H1 (cell line): ENCODE data around the gene ENPP7. TPM values are rescaled to one million over a fixed set of nuclear protein-coding genes. Genes with fewer than 3 reads are reported as not detected.

Experiments
- CTCF ChIA-PET: fragments of 300-600 bp; sonication (Branson Sonifier 250); formaldehyde crosslinking; loops from one replicate; lab custom pipeline; 2021; ENCODE audit not compliant: partially characterized antibody; lab: Charles Lee
- POLR2A ChIA-PET: fragments of 300-600 bp; sonication (Branson Sonifier 250); formaldehyde crosslinking; loops from one replicate; lab custom pipeline; 2021; ENCODE audit warnings: inconsistent platforms; ENCODE audit not compliant: partially characterized antibody; lab: Charles Lee
- DNase-seq, 2 experiments: peaks; one replicate each; pipeline versions ENCODE4 v3.0.0 to v3.0.0-alpha.2; 2010 to 2022; ENCODE audit warnings: low spot score in 2 of 2, low read depth in 1 of 2, mixed read lengths in 1 of 2
- FAIRE-seq: peaks from 2 replicates; lab custom pipeline; 2011; peaks lifted over from hg19 to GRCh38; lab: Jason Lieb, UNC
- H2AFZ ChIP-seq: 2 replicates; pipeline ENCODE4 v1.8.1; 2012; ENCODE audit warnings: low read length, inconsistent platforms
- H2AK5ac ChIP-seq: 2 replicates; pipeline ENCODE4 v1.6.1; 2013; ENCODE audit warnings: low read depth, low read length
- H2BK120ac ChIP-seq: replicated peaks from 2 replicates; pipeline ENCODE3; 2013; ENCODE audit warnings: low read depth, low read length, inconsistent platforms
- H2BK12ac ChIP-seq: 2 replicates; pipeline ENCODE4 v1.6.1; 2013; ENCODE audit warnings: low read depth, low read length
- H2BK15ac ChIP-seq: 2 replicates; pipeline ENCODE4 v1.6.1; 2013; ENCODE audit warnings: low read length
- H2BK20ac ChIP-seq: 2 replicates; pipeline ENCODE4 v1.6.1; 2013; ENCODE audit warnings: low read length
- H2BK5ac ChIP-seq: 2 replicates; pipeline ENCODE4 v1.6.1; 2013; ENCODE audit warnings: low read depth, low read length
- H3K14ac ChIP-seq: 2 replicates; pipeline ENCODE4 v1.6.1; 2013; ENCODE audit warnings: inconsistent platforms; ENCODE audit not compliant: insufficient read length
- H3K18ac ChIP-seq: 2 replicates; pipeline ENCODE4 v1.6.1; 2013; ENCODE audit warnings: low read length; ENCODE audit errors: extremely low read depth
- H3K23ac ChIP-seq: 2 replicates; pipeline ENCODE4 v1.6.1; 2013; ENCODE audit warnings: inconsistent platforms; ENCODE audit not compliant: insufficient read length
- H3K23me2 ChIP-seq: 2 replicates; pipeline ENCODE4 v1.6.1; 2013; ENCODE audit warnings: low read depth, low read length
- H3K27ac ChIP-seq: 2 replicates; pipeline ENCODE4 v1.6.1; 2011; ENCODE audit warnings: low read depth, low read length, inconsistent platforms
- H3K27me3 ChIP-seq, 4 experiments: replicated peaks in 1 of 4; 1 replicate in 1 of 4; 2 replicates in 3 of 4; pipeline versions ENCODE4 v1.6.1 to v1.8.1; 2011 to 2013; ENCODE audit warnings: low read length in 3 of 4, mild to moderate bottlenecking in 3 of 4, inconsistent platforms in 2 of 4, mixed read lengths in 2 of 4, moderate library complexity in 1 of 4; ENCODE audit not compliant: control insufficient read depth in 3 of 4, insufficient read depth in 3 of 4; ENCODE audit errors: extremely low read depth in 1 of 4
- H3K36me3 ChIP-seq, 4 experiments: 2 replicates each; pipeline versions ENCODE4 v1.6.1 to v1.8.1; 2011 to 2013; ENCODE audit warnings: mild to moderate bottlenecking in 4 of 4, low read length in 3 of 4, moderate library complexity in 2 of 4, control low read depth in 1 of 4, inconsistent platforms in 1 of 4; ENCODE audit not compliant: insufficient read depth in 4 of 4, control insufficient read depth in 2 of 4
- H3K4ac ChIP-seq: replicated peaks from 2 replicates; pipeline ENCODE3; 2013; ENCODE audit warnings: low read length, low read depth, mixed read lengths, inconsistent platforms; ENCODE audit not compliant: insufficient read length
- H3K4me1 ChIP-seq, 4 experiments: replicated peaks in 1 of 4; 1 replicate in 1 of 4; 2 replicates in 3 of 4; pipeline versions ENCODE4 v1.6.1 to v1.8.1; 2011 to 2013; ENCODE audit warnings: low read length in 3 of 4, inconsistent platforms in 2 of 4, mixed read lengths in 1 of 4; ENCODE audit not compliant: insufficient read depth in 4 of 4, control insufficient read depth in 3 of 4
- H3K4me2 ChIP-seq, 2 experiments: 2 replicates each; pipeline versions ENCODE4 v1.6.1 to v1.8.1; 2011 to 2013; ENCODE audit warnings: low read depth in 2 of 2, low read length in 2 of 2, control low read depth in 1 of 2, inconsistent platforms in 1 of 2, mild to moderate bottlenecking in 1 of 2; ENCODE audit not compliant: insufficient read depth in 1 of 2
- H3K4me3 ChIP-seq, 4 experiments: fragments of 200-600, 300-600 bp in 1 of 4; sonication (generic), shearing (Covaris generic), sonication (Bioruptor Twin) in 1 of 4; 2 replicates each; pipeline versions ENCODE4 v1.5.1 to v1.8.1; 2011 to 2016; ENCODE audit warnings: low read length in 4 of 4, low read depth in 3 of 4, control low read depth in 2 of 4, inconsistent platforms in 2 of 4, mild to moderate bottlenecking in 2 of 4, mixed read lengths in 1 of 4, moderate library complexity in 1 of 4; ENCODE audit not compliant: insufficient read depth in 2 of 4; ENCODE audit errors: extremely low read depth in 1 of 4
- H3K56ac ChIP-seq: replicated peaks from 2 replicates; pipeline ENCODE3; 2013; ENCODE audit warnings: low read depth, mild to moderate bottlenecking, mixed read lengths, low read length, inconsistent platforms; ENCODE audit not compliant: insufficient read length
- H3K79me1 ChIP-seq: 2 replicates; pipeline ENCODE4 v1.6.1; 2013; ENCODE audit warnings: low read depth, low read length, control low read depth
- H3K79me2 ChIP-seq, 2 experiments: 2 replicates each; pipeline versions ENCODE4 v1.6.1 to v1.8.1; 2012 to 2013; ENCODE audit warnings: low read length in 2 of 2, mild to moderate bottlenecking in 2 of 2, inconsistent platforms in 1 of 2; ENCODE audit not compliant: insufficient read depth in 2 of 2, control insufficient read depth in 1 of 2
- H3K9ac ChIP-seq, 4 experiments: replicated peaks in 1 of 4; 1 replicate in 1 of 4; 2 replicates in 3 of 4; pipeline versions ENCODE4 v1.6.1 to v1.8.1; 2011 to 2013; ENCODE audit warnings: low read depth in 3 of 4, low read length in 3 of 4, control low read depth in 2 of 4, mild to moderate bottlenecking in 2 of 4, moderate library complexity in 2 of 4, inconsistent platforms in 1 of 4; ENCODE audit errors: extremely low read depth in 1 of 4
- H3K9me3 ChIP-seq, 2 experiments: 2 replicates each; pipeline versions ENCODE4 v1.6.1 to v1.8.1; 2012 to 2013; ENCODE audit warnings: mild to moderate bottlenecking in 2 of 2, moderate library complexity in 2 of 2, control low read depth in 1 of 2, inconsistent platforms in 1 of 2, low read depth in 1 of 2, low read length in 1 of 2, mixed read lengths in 1 of 2; ENCODE audit not compliant: insufficient read depth in 2 of 2
- H4K20me1 ChIP-seq, 2 experiments: replicated peaks in 1 of 2; 2 replicates each; pipeline versions ENCODE3 to v1.8.1; 2011 to 2013; ENCODE audit warnings: inconsistent platforms in 2 of 2, low read length in 2 of 2, mild to moderate bottlenecking in 1 of 2; ENCODE audit not compliant: insufficient read depth in 2 of 2, control insufficient read depth in 1 of 2
- H4K5ac ChIP-seq: 2 replicates; pipeline ENCODE4 v1.6.1; 2013; ENCODE audit warnings: low read length, low read depth, mixed read lengths, inconsistent platforms; ENCODE audit not compliant: insufficient read length
- H4K8ac ChIP-seq: 2 replicates; pipeline ENCODE4 v1.8.0; 2013; ENCODE audit warnings: mild to moderate bottlenecking, moderate library complexity, low read length, inconsistent platforms; ENCODE audit not compliant: insufficient read depth; ENCODE audit errors: extremely low read depth
- H4K91ac ChIP-seq: replicated peaks from 2 replicates; pipeline ENCODE3; 2013; ENCODE audit warnings: low read length, mixed read lengths, inconsistent platforms; ENCODE audit not compliant: insufficient read length
- BCL11A ChIP-seq, 2 experiments: IDR thresholded peaks; one replicate each; pipeline ENCODE4 v1.6.1; 2011; ENCODE audit warnings: low read depth in 2 of 2, low read length in 2 of 2, mild to moderate bottlenecking in 2 of 2
- BRCA1 ChIP-seq: IDR thresholded peaks from 2 replicates; pipeline ENCODE4 v1.6.1; 2012; ENCODE audit warnings: low read depth, low read length, improper control_type of control experiment
- EZH2 ChIP-seq: fragments of 200-600 bp; sonication (generic); IDR thresholded peaks from 2 replicates; pipeline ENCODE4 v1.7.1; 2012; ENCODE audit warnings: low read depth, mild to moderate bottlenecking, moderate library complexity, low read length, inconsistent platforms; ENCODE audit not compliant: severe bottlenecking
- GABPA ChIP-seq: IDR thresholded peaks from 2 replicates; pipeline ENCODE4 v1.6.1; 2011; ENCODE audit warnings: mild to moderate bottlenecking, low read length, moderate library complexity, borderline replicate concordance; ENCODE audit not compliant: insufficient read depth
- GTF2F1 ChIP-seq: IDR thresholded peaks from 2 replicates; pipeline ENCODE4 v1.6.1; 2012; ENCODE audit warnings: low read depth, low read length, improper control_type of control experiment, borderline replicate concordance
- KDM5A ChIP-seq: fragments of 200-600 bp; IDR thresholded peaks from 2 replicates; pipeline ENCODE4 v1.7.1; 2012; ENCODE audit warnings: mild to moderate bottlenecking, low read length, inconsistent platforms, mixed read lengths
- MAFK ChIP-seq: IDR thresholded peaks from 2 replicates; pipeline ENCODE4 v1.6.1; 2012; ENCODE audit warnings: low read depth, mild to moderate bottlenecking, improper control_type of control experiment, low read length
- MAX ChIP-seq: IDR thresholded peaks from 2 replicates; pipeline ENCODE4 v1.6.1; 2012; ENCODE audit warnings: inconsistent platforms
- NRF1 ChIP-seq: IDR thresholded peaks from 2 replicates; pipeline ENCODE4 v1.6.1; 2011; ENCODE audit warnings: mild to moderate bottlenecking, low read depth, low read length, improper control_type of control experiment
- RNF2 ChIP-seq: fragments of 200-900, 300-1000 bp; sonication (generic); IDR thresholded peaks from 2 replicates; pipeline ENCODE4 v1.7.1; 2016; ENCODE audit warnings: borderline replicate concordance, low read depth, mild to moderate bottlenecking, antibody characterized with exemption, low read length; ENCODE audit not compliant: poor library complexity, severe bottlenecking; ENCODE audit errors: missing control alignments
- SIX5 ChIP-seq: IDR thresholded peaks from 2 replicates; pipeline ENCODE4 v1.6.1; 2011; ENCODE audit warnings: mild to moderate bottlenecking, low read depth, low read length
- TCF12 ChIP-seq: IDR thresholded peaks from 2 replicates; pipeline ENCODE4 v1.6.1; 2011; ENCODE audit warnings: low read depth, mild to moderate bottlenecking, low read length
- WGBS, 2 experiments: shearing (Covaris generic) in 1 of 2; methylation state at CpG; one replicate each; pipeline versions ENCODE4 v1.1.6 to v1.1.7; 2013 to 2015; ENCODE audit warnings: low lambda C conversion rate in 2 of 2, mixed read lengths in 2 of 2, inconsistent platforms in 1 of 2, low coverage in 1 of 2, missing lambda C conversion rate in 1 of 2; ENCODE audit not compliant: insufficient replicate concordance in 2 of 2, insufficient coverage in 1 of 2, insufficient read length in 1 of 2; ENCODE audit errors: extremely low coverage in 1 of 2, missing lambda C conversion rate in 1 of 2; 5-methylcytosine and 5-hydroxymethylcytosine counted together
- polyA plus RNA-seq, 7 experiments: library from polyadenylated mRNA; depleted of rRNA in 3 of 7; stranded (reverse) in 5 of 7; unstranded in 2 of 7; fragments of >200 nt in 5 of 7; fragments of 200-250 nt in 2 of 7; gene quantifications; 1 replicate in 5 of 7; 2 replicates in 1 of 7; 4 replicates in 1 of 7; pipeline versions ENCODE4 v1.2.1 to v1.2.3, GENCODE V29; 2011 to 2013; ENCODE audit warnings: missing spikeins in 2 of 7, mixed read lengths in 2 of 7
- total RNA-seq: library from RNA; stranded (reverse); fragmentation: NEBNext Ultra II Directional; extraction: Animal tissue kit (Norgen Biotek cat#: 25700); gene quantifications from 2 replicates; pipeline ENCODE4 v1.2.1, GENCODE V29; 2021

Gene ENPP7
- total and polyA plus RNA-seq, 2 of the 8 experiments (the other 6 are each of a cell fraction or from before 2014, with no cell fraction given) = not detected

DNA sequence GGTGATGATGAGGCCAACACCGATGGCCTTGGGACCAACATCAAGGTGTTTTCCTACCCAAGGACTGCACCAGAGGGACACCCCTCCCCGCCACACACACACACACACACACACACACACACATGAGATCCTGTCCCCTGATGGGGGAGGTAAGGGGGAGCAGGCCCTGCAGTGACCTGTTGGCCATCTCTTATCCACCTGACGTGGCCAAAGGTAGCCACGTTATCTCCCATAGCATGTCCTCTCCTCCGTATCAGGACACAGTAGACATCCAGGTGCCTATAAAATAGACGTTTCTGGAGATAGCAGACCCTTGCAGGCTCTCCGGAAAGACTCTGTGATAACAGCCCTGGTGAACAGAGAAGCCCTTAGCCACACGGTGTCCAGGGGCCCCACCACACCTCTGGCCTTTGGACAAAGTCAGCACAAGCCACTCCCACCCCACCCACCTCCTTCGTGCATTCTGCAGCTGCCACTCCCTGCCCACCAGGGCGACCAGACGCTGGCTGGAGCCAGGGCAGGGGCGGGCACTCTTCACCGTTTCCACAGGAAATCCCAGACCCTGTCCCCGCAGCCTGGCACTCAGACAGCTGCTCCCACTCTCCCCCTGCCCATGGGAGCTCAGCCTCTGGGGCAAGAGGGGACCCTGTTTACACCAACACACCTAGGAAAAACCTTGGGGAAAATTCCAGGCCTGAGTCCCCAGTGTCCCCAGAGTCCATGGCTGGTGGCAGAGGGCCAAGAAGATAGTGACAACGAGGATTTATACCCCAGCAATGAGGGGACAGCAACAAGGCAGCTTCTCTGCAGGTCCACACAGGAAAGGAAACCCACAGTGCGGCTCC lies 15.4 kb upstream of the ENPP7 start:
- ChIA-PET POLR2A (no interaction called here), CTCF (no interaction called here)
- FAIRE-seq (no peak), DNase-seq (no peak)
- no peaks in the 10 kb centered on the region for H3K23me2 ChIP-seq
- no peak overlapping the region for H3K23ac ChIP-seq
- H2BK20ac ChIP-seq = no peak overlapping the region
- H3K27me3 ChIP-seq = no peaks in the 10 kb centered on the region; a peak in 1 of 7 replicates
- H3K4me3 ChIP-seq = no peak overlapping the region
- no peak overlapping the region for H3K4ac ChIP-seq
- no peak overlapping the region for H4K91ac ChIP-seq
- WGBS, 2 experiments = 84% methylated on average over 10 of the region's 16 CpGs; no CpG with 5 or more reads in 1 of the 2 experiments
- H3K18ac ChIP-seq = no peak overlapping the region
- H2AFZ ChIP-seq = no peak overlapping the region
- no peak overlapping the region for H4K5ac ChIP-seq
- H3K79me1 ChIP-seq = no peaks in the 10 kb centered on the region
- no peak overlapping the region for H3K4me2 ChIP-seq
- no peaks in the 10 kb centered on the region; a peak in 1 of 4 replicates for H3K9me3 ChIP-seq
- H3K36me3 ChIP-seq = no peaks in the 10 kb centered on the region
- no peak overlapping the region for H3K9ac ChIP-seq
- H3K14ac ChIP-seq = no peak overlapping the region
- H3K4me1 ChIP-seq = no peaks in the 10 kb centered on the region
- H2BK5ac ChIP-seq = no peak overlapping the region
- no peak overlapping the region for H3K56ac ChIP-seq
- H4K8ac ChIP-seq = no peak overlapping the region
- H2BK15ac ChIP-seq = no peak overlapping the region
- H2BK12ac ChIP-seq = no peak overlapping the region
- H3K79me2 ChIP-seq = no peaks in the 10 kb centered on the region
- H2BK120ac ChIP-seq = no peak overlapping the region
- no peaks in the 10 kb centered on the region for H4K20me1 ChIP-seq
- no peak overlapping the region for H3K27ac ChIP-seq
- no peak overlapping the region for H2AK5ac ChIP-seq
- TF ChIP-seq KDM5A (no peak), NRF1 (no peak), MAX (no peak), TCF12 (no peak), BCL11A (IDR thresholded peaks at IDR 0.05; ENCODE audit: low read depth in 2 of 2, low read length in 2 of 2) (no peak), SIX5 (no peak), GTF2F1 (no peak), BRCA1 (no peak), GABPA (no peak), EZH2 (no peak), RNF2 (no peak), MAFK (no peak)
